HG03280 (cell line): ENCODE data around the gene TTPAL.

Experiments
- ATAC-seq: cut with Tn5 transposase; IDR thresholded peaks from one replicate; pipeline ENCODE4 v1.9.1; 2021; ENCODE audit warnings: mild to moderate bottlenecking, moderate library complexity; ENCODE audit not compliant: unreplicated experiment

Gene TTPAL

GRCh38 chr20:44495802-44496481, 20.3 kb downstream of the TTPAL start:
- ATAC-seq: no peak

- no peak for ATAC-seq
These were observed 21.3 kb downstream of the TTPAL start for GRCh38 chr20:44496976-44497375.

GRCh38 chr20:44497761-44498160, 22.1 kb downstream of the TTPAL start:
- ATAC-seq: no peak

- ATAC-seq: no peak
These were observed 24.5 kb downstream of the TTPAL start for GRCh38 chr20:44500221-44500620.

GRCh38 chr20:44501448-44501847, 25.8 kb downstream of the TTPAL start:
- no peak for ATAC-seq

GRCh38 chr20:44502968-44503367, 27.3 kb downstream of the TTPAL start:
- ATAC-seq: no peak

GRCh38 chr20:44504402-44505307, 29.0 kb downstream of the TTPAL start:
- ATAC-seq: no peak

- no peak for ATAC-seq
These were observed 34.1 kb downstream of the TTPAL start for GRCh38 chr20:44509762-44510161.

- no peak for ATAC-seq
These were observed 38.2 kb downstream of the TTPAL start for GRCh38 chr20:44513871-44514270.

- ATAC-seq: no peak
These were observed 40.8 kb downstream of the TTPAL start for GRCh38 chr20:44516491-44516890.

GRCh38 chr20:44517454-44517853, 41.8 kb downstream of the TTPAL start:
- no peak for ATAC-seq

GRCh38 chr20:44518248-44518647, 42.6 kb downstream of the TTPAL start:
- no peak for ATAC-seq

GRCh38 chr20:44520881-44521280, 45.2 kb downstream of the TTPAL start:
- no peak for ATAC-seq

- peak; percentile 97 for ATAC-seq
These were observed 46.1 kb downstream of the TTPAL start, which contains the start of gene SERINC3 for GRCh38 chr20:44521484-44522481. SERINC3 (minus strand) TSS chr20:44522070; CDS start chr20:44521951, 119 bp downstream.

GRCh38 chr20:44522841-44523240, 47.2 kb downstream of the TTPAL start:
- ATAC-seq: no peak

- ATAC-seq: no peak
These were observed 48.1 kb downstream of the TTPAL start for GRCh38 chr20:44523746-44524145.

- ATAC-seq: no peak
These were observed 50.5 kb downstream of the TTPAL start for GRCh38 chr20:44526129-44526528.

- ATAC-seq: no peak
These were observed 52.1 kb downstream of the TTPAL start for GRCh38 chr20:44527716-44528199.

- no peak for ATAC-seq
These were observed 52.6 kb downstream of the TTPAL start for GRCh38 chr20:44528309-44528708.

GRCh38 chr20:44532259-44532980, 56.7 kb downstream of the TTPAL start:
- no peak for ATAC-seq
